ENCODE data around the gene DARS1.
"Not testable (repeated sequence)": the region's sequence is repeated elsewhere in the genome, so short reads cannot be mapped to it uniquely, and the experiment has no call there.

The DARS1 gene

GRCh38 chr2:135984199-135985017 is 1.0 kb downstream of the DARS1 start:
- DNase-seq (ENCODE audit: low spot score) = no peak

- DNase-seq (ENCODE audit: low spot score) = no peak
Observed at GRCh38 chr2:135980434-135981079, 4.9 kb downstream of the DARS1 start.

GRCh38 chr2:135975702-135976101 is 9.7 kb downstream of the DARS1 start:
- DNase-seq (ENCODE audit: low spot score) = no peak

GRCh38 chr2:135974036-135974435 is 11.4 kb downstream of the DARS1 start:
- DNase-seq (ENCODE audit: low spot score) = no peak

GRCh38 chr2:135969655-135970387 is 15.6 kb downstream of the DARS1 start:
- no peak for DNase-seq (ENCODE audit: low spot score)

DNA sequence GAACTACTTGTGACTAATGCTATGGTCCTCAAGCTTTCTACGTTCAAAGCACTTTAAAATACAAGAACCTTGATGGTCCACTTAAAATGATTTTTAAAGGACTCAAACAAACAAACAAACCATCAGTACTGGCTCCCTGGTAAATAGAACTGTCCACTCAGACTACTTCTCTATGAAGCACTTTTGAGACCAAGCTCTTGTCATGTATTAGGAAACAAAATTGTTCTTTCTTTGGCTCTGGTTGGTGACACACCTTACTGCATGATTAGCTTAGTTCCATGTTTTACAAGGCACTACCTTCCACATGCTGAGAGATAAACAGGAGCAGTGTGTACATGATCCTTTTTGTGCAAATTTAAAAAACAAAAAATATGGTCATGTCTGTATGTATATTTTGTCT is 19.7 kb downstream of the DARS1 start:
- no peak for DNase-seq (ENCODE audit: low spot score)

DNA sequence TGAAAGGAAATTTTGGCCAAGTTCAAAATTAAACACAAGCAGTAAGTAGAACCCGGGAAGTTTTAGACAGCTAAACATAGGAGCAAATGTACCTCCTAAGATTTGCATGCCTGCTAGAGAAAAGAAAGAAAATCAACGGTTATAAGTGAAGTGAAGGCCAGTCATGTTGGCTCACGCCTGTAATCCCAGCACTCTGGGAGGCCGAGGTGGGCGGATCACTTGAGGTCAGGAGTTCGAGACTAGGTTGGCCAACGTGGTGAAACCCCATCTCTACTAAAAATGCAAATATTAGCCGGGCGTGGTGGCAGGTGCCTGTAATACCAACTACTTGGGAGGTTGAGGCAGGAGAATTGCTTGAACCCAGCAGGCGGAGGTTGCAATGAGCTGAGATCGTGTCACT is 21.0 kb downstream of the DARS1 start:
- DNase-seq (ENCODE audit: low spot score) = not testable (repeated sequence)

- no peak for DNase-seq (ENCODE audit: low spot score)
Observed at GRCh38 chr2:135963841-135964240, 21.6 kb downstream of the DARS1 start.

- DNase-seq (ENCODE audit: low spot score) = no peak
Observed at GRCh38 chr2:135962366-135963123, 22.9 kb downstream of the DARS1 start.

GRCh38 chr2:135960656-135961551 is 24.5 kb downstream of the DARS1 start:
- no peak for DNase-seq (ENCODE audit: low spot score)

DNA sequence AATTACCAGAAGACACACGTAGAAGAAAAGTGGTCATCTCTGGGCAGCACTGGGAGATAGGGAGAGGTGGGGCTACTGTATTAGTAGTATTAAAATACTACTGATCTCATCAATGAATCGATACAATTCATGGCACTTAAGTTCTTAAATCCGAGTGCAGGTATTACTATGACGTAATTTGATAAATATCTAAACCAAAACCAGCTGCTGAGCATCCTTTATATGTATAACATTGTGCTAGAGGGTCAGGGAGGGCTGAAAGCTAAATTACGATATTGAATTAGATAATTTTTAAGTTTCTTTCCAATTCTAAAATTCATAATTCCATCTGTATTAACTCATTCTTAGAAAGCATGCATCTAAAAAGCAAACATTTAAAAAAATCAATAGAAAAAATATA is 25.3 kb downstream of the DARS1 start:
- DNase-seq (ENCODE audit: low spot score) = no peak

- not testable (repeated sequence) for DNase-seq (ENCODE audit: low spot score)
Observed at GRCh38 chr2:135958927-135959326, 26.5 kb downstream of the DARS1 start.

GRCh38 chr2:135954020-135954601 is 31.3 kb downstream of the DARS1 start:
- DNase-seq (ENCODE audit: low spot score) = no peak

DNA sequence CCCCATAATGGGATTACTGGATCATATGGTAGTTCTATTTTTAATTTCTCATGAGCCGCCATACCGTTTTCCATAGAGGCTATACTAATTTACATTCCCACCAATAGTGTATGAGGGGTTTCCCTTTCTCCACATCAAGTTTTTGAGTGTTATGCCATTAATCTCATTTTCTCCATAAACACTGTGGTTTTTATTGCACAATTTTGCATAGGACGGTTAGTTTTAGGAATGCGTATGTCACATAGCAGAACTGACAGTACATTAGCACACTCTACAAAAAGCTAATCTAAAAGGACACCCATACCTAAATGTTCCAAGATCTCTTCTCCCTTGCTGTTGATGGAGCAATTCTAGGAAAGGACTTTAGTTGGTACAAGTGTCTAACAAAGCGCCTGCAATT is 32.5 kb downstream of the DARS1 start:
- no peak for DNase-seq (ENCODE audit: low spot score)

DNA sequence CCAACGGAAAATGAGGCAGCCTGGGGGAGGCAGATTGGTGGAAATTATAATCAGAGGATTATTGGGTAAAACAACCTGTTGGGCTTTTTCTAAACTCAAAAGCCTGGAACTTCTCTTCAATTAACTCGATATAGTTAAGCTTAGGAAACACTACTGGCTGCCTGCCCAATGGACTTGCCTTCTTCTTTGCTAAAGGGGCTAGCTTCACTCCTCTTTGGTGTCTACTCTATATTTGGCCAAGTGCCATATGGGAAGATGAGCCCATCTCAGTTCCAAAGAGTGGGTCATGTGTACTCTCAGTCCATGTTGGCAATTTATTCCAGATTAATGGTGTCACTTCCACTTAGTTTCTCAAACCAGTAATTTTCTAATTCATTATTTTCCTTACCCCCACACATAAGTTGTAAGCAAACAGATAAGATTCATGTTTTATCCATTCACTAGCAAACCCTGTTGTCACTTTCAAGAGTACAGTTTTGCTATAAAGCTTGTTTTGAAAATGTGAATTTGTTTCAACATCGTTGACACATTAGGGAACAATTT is 34.3 kb downstream of the DARS1 start:
- no peak for DNase-seq (ENCODE audit: low spot score)

DNA sequence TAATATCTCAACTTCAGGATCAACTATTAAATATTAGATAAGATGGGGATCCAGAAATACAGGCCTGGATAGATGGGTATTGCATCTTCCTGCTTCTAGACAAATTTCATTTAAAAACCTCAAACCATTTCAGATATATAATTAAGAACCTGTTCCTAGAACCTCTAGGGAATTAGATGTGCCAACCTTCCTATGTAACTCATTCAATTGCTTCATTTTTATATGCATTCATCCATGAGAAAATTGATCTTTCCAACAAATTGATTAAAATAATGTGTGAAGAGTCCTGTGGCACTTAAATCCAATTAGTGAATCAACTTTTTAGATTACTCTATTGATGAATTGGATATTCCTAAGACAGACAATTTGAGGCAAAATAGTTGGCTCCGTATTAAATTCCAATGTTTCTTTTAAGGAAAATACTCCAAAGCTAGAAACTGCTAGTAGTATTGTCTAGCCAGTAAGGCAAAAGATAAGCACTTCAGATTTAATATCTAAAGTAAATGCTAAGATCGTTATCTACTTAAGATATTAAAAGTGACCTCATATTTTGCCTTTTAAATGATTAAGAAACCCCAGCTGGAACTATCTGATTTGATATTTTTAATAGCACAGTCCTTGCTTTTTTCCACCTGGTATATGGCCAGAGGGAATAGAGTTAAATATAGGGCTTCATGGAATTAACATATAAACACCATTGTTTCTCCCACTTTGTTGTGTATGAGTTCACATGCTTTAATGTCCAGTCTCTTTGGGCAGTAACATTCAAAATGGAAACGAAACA is 35.8 kb downstream of the DARS1 start:
- no peak for DNase-seq (ENCODE audit: low spot score)

DNA sequence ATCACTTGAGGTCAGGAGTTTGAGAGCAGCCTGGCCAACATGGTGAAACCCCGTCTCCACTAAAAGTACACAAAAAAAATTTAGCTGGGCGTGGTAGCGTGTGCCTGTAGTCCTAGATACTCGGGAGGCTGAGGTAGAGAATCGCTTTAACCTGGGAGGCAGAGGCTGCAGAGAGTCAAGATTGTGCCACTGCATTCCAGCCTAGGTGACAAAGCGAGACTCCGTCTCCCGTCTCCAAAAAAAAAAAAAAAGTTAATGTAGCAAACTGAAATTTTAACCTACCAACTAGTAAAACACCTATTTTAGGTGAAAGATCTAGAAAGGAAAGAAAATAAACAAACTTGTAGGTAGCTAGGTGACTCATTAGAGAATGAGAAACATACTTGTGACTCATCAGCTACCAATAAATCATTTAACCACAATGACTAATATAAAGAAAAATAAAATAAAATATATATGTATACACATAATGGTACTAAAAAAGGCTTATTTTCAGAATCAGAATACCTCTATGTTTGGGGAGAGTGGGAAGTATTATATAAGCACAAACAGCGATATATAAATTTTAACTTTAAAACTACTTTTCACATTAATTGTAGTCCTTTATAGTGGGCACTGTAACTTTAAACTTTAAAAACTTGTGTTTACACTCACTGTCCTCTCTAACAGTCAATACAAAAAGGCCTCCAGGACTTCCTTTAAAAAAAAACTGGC is 36.6 kb downstream of the DARS1 start:
- DNase-seq (ENCODE audit: low spot score) = no peak

DNA sequence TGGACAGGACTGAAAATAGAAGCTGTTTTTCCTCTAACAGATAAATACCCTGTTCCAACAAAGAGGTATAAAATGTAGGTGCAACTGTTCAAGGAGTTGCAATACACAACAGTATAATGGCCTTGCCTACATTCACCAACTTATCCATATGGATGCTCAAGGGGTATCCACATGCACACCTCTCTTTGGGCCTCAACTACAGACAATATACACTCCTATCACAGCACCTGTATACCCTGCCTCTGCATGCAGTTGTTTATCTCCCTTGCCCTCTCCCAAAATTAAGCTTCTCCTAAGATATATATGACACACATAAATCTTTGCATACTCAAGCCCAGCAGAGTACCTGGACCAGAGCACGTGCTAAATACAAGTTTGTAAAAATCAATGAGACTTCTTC is 37.3 kb downstream of the DARS1 start:
- no peak for DNase-seq (ENCODE audit: low spot score)

DNA sequence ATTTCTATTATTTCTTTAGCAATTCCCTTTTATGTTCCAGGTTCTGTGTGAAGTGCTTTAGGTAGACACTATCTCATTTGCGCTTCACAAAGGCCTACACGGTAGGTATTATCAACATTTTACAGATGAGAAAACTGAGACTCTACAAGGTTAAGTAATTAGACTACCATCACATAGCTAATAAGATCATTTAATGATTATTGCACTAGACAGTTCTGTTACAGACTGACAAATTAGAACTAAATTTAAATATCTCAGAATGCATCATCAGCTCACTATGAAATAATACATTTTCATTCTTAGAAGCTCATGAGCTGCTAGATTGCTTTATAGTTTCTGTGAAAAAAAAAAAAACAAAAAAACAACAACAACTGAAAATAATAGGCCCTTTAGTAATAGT is 37.9 kb downstream of the DARS1 start:
- no peak for DNase-seq (ENCODE audit: low spot score)

Measured in germinal center (tissue), 1 donor.